GDM1 (cell line): ENCODE results near the gene GRHL3.

ENCODE experiments used
- DNase-seq: peaks from one replicate; lab custom pipeline; 2025; lab: John Stamatoyannopoulos, UW

GRHL3 gene

GRCh38 chr1:24403806-24404205 lies 84.6 kb downstream of the GRHL3 start:
- no peak for DNase-seq
